HUES6 (cell line): ENCODE measurements around the gene ZNF217.
"Not testable (repeated sequence)": the region's sequence is repeated elsewhere in the genome, so short reads cannot be mapped to it uniquely, and the experiment has no call there.

Source experiments
- H3K27ac ChIP-seq: 2 replicates; pipeline ENCODE4 v1.7.0; 2013; ENCODE audit warnings: low read depth, mild to moderate bottlenecking, low read length, inconsistent platforms
- H3K27me3 ChIP-seq: 2 replicates; pipeline ENCODE4 v1.6.1; 2013; ENCODE audit warnings: low read length; ENCODE audit not compliant: control insufficient read depth, insufficient read depth
- H3K36me3 ChIP-seq: 2 replicates; pipeline ENCODE4 v1.6.1; 2013; ENCODE audit warnings: low read length; ENCODE audit not compliant: control insufficient read depth, insufficient read depth
- H3K4me1 ChIP-seq: 2 replicates; pipeline ENCODE4 v1.6.1; 2013; ENCODE audit warnings: low read length; ENCODE audit not compliant: control insufficient read depth, insufficient read depth
- H3K4me3 ChIP-seq: 2 replicates; pipeline ENCODE4 v1.5.1; 2013; ENCODE audit warnings: low read depth, low read length
- H3K9ac ChIP-seq: one replicate; pipeline ENCODE4 v1.6.1; 2013; ENCODE audit warnings: mild to moderate bottlenecking, low read length
- H3K9me3 ChIP-seq: 2 replicates; pipeline ENCODE4 v1.6.1; 2013; ENCODE audit warnings: low read depth, low read length; ENCODE audit not compliant: control insufficient read depth, insufficient read depth

The ZNF217 gene

GRCh38 chr20:53605401-53605800 is 11.8 kb upstream of the ZNF217 start:
- peaks cover 28% of the 10 kb centered on the region for H3K4me1 ChIP-seq
- not testable (repeated sequence) for H3K27me3 ChIP-seq, H3K9me3 ChIP-seq, H3K27ac ChIP-seq, H3K9ac ChIP-seq, H3K4me3 ChIP-seq, H3K36me3 ChIP-seq

GRCh38 chr20:53604846-53605245 is 11.2 kb upstream of the ZNF217 start:
- H3K36me3 ChIP-seq, H3K27me3 ChIP-seq, H3K4me3 ChIP-seq, H3K9ac ChIP-seq, H3K9me3 ChIP-seq, H3K27ac ChIP-seq: not testable (repeated sequence)
- peaks cover 27% of the 10 kb centered on the region for H3K4me1 ChIP-seq

- Histone ChIP-seq H3K4me3 (no peak overlapping the region), H3K27me3 (no peaks in the 10 kb centered on the region), H3K4me1 (peaks cover 30% of the 10 kb centered on the region), H3K36me3 (no peaks in the 10 kb centered on the region), H3K27ac (no peak overlapping the region), H3K9ac (no peak overlapping the region), H3K9me3 (no peaks in the 10 kb centered on the region)
Measured at GRCh38 chr20:53602661-53603060, 9.0 kb upstream of the ZNF217 start.

- Histone ChIP-seq H3K27me3 (no peaks in the 10 kb centered on the region), H3K36me3 (no peaks in the 10 kb centered on the region), H3K9ac (no peak overlapping the region), H3K4me3 (no peak overlapping the region), H3K4me1 (peaks cover 38% of the 10 kb centered on the region), H3K9me3 (no peaks in the 10 kb centered on the region), H3K27ac (no peak overlapping the region)
Measured at GRCh38 chr20:53599910-53600632, 6.4 kb upstream of the ZNF217 start.

- Histone ChIP-seq H3K4me1 (peaks cover 38% of the 10 kb centered on the region), H3K9me3 (no peaks in the 10 kb centered on the region), H3K4me3 (no peak overlapping the region), H3K9ac (no peak overlapping the region), H3K36me3 (no peaks in the 10 kb centered on the region), H3K27ac (no peak overlapping the region), H3K27me3 (no peaks in the 10 kb centered on the region)
Measured at GRCh38 chr20:53599378-53599777, 5.7 kb upstream of the ZNF217 start.

GRCh38 chr20:53599044-53599362 is 5.4 kb upstream of the ZNF217 start:
- H3K27me3 ChIP-seq = no peaks in the 10 kb centered on the region
- H3K36me3 ChIP-seq = no peaks in the 10 kb centered on the region
- H3K4me3 ChIP-seq = no peak overlapping the region
- no peak overlapping the region for H3K27ac ChIP-seq
- H3K9ac ChIP-seq = no peak overlapping the region
- H3K9me3 ChIP-seq = no peaks in the 10 kb centered on the region
- peaks cover 38% of the 10 kb centered on the region for H3K4me1 ChIP-seq

- no peaks in the 10 kb centered on the region for H3K27me3 ChIP-seq
- no peak overlapping the region for H3K9ac ChIP-seq
- peaks cover 38% of the 10 kb centered on the region for H3K4me1 ChIP-seq
- H3K9me3 ChIP-seq = no peaks in the 10 kb centered on the region
- H3K27ac ChIP-seq = no peak overlapping the region
- H3K4me3 ChIP-seq = no peak overlapping the region
- H3K36me3 ChIP-seq = no peaks in the 10 kb centered on the region
Measured at GRCh38 chr20:53598140-53599043, 4.8 kb upstream of the ZNF217 start.

- no peaks in the 10 kb centered on the region for H3K27me3 ChIP-seq
- H3K4me1 ChIP-seq = peaks cover 38% of the 10 kb centered on the region
- peak overlapping the region; percentile 33; the same call in 1 of the 2 replicates for H3K4me3 ChIP-seq
- H3K27ac ChIP-seq = no peak overlapping the region
- no peak overlapping the region for H3K9ac ChIP-seq
- H3K9me3 ChIP-seq = no peaks in the 10 kb centered on the region
- H3K36me3 ChIP-seq = no peaks in the 10 kb centered on the region
Measured at GRCh38 chr20:53597521-53598120, 4.0 kb upstream of the ZNF217 start.

GRCh38 chr20:53597030-53597482 is 3.4 kb upstream of the ZNF217 start:
- H3K36me3 ChIP-seq = no peaks in the 10 kb centered on the region
- no peak overlapping the region for H3K9ac ChIP-seq
- peaks cover 38% of the 10 kb centered on the region for H3K4me1 ChIP-seq
- peak overlapping the region; percentile 35 for H3K4me3 ChIP-seq
- H3K27me3 ChIP-seq = no peaks in the 10 kb centered on the region
- no peak overlapping the region; the same call in 1 of the 2 replicates for H3K27ac ChIP-seq
- H3K9me3 ChIP-seq = no peaks in the 10 kb centered on the region

GRCh38 chr20:53596189-53597001 is 2.8 kb upstream of the ZNF217 start:
- not testable (repeated sequence) for H3K27me3 ChIP-seq, H3K36me3 ChIP-seq, H3K9me3 ChIP-seq, H3K9ac ChIP-seq, H3K27ac ChIP-seq
- Histone ChIP-seq H3K4me1 (peaks cover 38% of the 10 kb centered on the region), H3K4me3 (peak overlapping the region; percentile 35; the same call in 1 of the 2 replicates)
